UCSD-AML1 (cell line): ENCODE results near the gene SNN.

Experiments used
- DNase-seq: peaks from one replicate; lab custom pipeline; 2025; ENCODE audit not compliant: unreplicated experiment; lab: John Stamatoyannopoulos, UW

Gene SNN

GRCh38 chr16:11677959-11678881 is 10.0 kb downstream of the SNN start:
- no peak for DNase-seq

- no peak for DNase-seq
Observed at GRCh38 chr16:11679250-11679649, 11.0 kb downstream of the SNN start.

- no peak for DNase-seq
Observed at GRCh38 chr16:11679941-11680911, 12.0 kb downstream of the SNN start.

- DNase-seq: no peak
Observed at GRCh38 chr16:11681556-11681955, 13.3 kb downstream of the SNN start.

- DNase-seq: no peak
Observed at GRCh38 chr16:11681976-11682654, 13.9 kb downstream of the SNN start.

- no peak for DNase-seq
Observed at GRCh38 chr16:11682655-11683096, 14.4 kb downstream of the SNN start.

GRCh38 chr16:11683145-11683544 is 14.9 kb downstream of the SNN start:
- DNase-seq: no peak

- no peak for DNase-seq
Observed at GRCh38 chr16:11684231-11685025, 16.2 kb downstream of the SNN start.

- DNase-seq: no peak
Observed at GRCh38 chr16:11685844-11686618, 17.8 kb downstream of the SNN start.

GRCh38 chr16:11686713-11687380 is 18.6 kb downstream of the SNN start:
- no peak for DNase-seq

- DNase-seq: no peak
Observed at GRCh38 chr16:11687601-11688519, 19.6 kb downstream of the SNN start.

- no peak for DNase-seq
Observed at GRCh38 chr16:11688520-11688886, 20.2 kb downstream of the SNN start.

- DNase-seq: no peak
Observed at GRCh38 chr16:11689031-11689840, 21.0 kb downstream of the SNN start.

GRCh38 chr16:11691235-11691634 is 23.0 kb downstream of the SNN start:
- DNase-seq: no peak

GRCh38 chr16:11691771-11692170 is 23.5 kb downstream of the SNN start:
- no peak for DNase-seq

- DNase-seq: no peak
Observed at GRCh38 chr16:11692171-11692570, 23.9 kb downstream of the SNN start.

GRCh38 chr16:11692651-11693050 is 24.4 kb downstream of the SNN start:
- no peak for DNase-seq
